AG09319 (cell line): Measurements from ENCODE around the gene C9orf50.

ENCODE experiments used
- DNase-seq: peaks from one replicate; pipeline ENCODE4 v3.0.0-alpha.2; 2010; ENCODE audit warnings: low read depth; ENCODE audit errors: extremely low read depth
- TF ChIP-seq, protein P1 (sequence below): IDR thresholded peaks from 2 replicates; pipeline ENCODE4 v1.5.1; 2011; ENCODE audit warnings: low read depth, mild to moderate bottlenecking, inconsistent platforms, low read length, moderate library complexity

The C9orf50 gene

GRCh38 chr9:129566563-129567266, 54.2 kb downstream of the C9orf50 start:
- TF ChIP-seq, protein P1, sequence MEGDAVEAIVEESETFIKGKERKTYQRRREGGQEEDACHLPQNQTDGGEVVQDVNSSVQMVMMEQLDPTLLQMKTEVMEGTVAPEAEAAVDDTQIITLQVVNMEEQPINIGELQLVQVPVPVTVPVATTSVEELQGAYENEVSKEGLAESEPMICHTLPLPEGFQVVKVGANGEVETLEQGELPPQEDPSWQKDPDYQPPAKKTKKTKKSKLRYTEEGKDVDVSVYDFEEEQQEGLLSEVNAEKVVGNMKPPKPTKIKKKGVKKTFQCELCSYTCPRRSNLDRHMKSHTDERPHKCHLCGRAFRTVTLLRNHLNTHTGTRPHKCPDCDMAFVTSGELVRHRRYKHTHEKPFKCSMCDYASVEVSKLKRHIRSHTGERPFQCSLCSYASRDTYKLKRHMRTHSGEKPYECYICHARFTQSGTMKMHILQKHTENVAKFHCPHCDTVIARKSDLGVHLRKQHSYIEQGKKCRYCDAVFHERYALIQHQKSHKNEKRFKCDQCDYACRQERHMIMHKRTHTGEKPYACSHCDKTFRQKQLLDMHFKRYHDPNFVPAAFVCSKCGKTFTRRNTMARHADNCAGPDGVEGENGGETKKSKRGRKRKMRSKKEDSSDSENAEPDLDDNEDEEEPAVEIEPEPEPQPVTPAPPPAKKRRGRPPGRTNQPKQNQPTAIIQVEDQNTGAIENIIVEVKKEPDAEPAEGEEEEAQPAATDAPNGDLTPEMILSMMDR, result no peak
- DNase-seq, result no peak

DNA sequence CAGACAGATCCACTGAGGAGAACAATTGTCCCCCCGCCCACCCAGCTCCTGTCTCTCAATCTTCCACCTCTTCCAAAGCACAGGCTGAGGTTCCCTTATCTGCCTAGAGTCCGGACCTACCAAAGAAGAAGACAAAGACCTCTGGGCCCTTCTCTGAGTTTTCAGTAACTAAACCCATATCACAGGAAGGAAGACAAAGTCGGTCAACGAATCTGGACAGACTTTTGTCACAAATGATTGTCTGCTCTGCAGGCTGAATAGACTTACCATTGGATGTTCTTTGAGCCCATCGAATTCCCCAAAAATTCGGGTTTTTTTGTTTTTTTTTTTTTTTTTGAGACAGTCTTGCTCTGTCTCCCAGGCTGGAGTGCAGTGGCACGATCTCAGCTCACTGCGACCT, 58.0 kb downstream of the C9orf50 start:
- TF ChIP-seq, protein P1, result no peak
- no peak for DNase-seq

GRCh38 chr9:129562514-129562913, 58.4 kb downstream of the C9orf50 start:
- TF ChIP-seq, protein P1, result no peak
- no peak for DNase-seq
